BLaER1 (cell line): ENCODE data around the gene MCTS1.

ENCODE experiments used
- H3K27ac ChIP-seq: shearing (Covaris generic); formaldehyde crosslinking; 2 replicates; pipeline ENCODE4 v1.8.1; 2022
- H3K27me3 ChIP-seq: shearing (Covaris generic); formaldehyde crosslinking; 2 replicates; pipeline ENCODE4 v1.8.1; 2022
- H3K36me3 ChIP-seq: shearing (Covaris generic); formaldehyde crosslinking; 2 replicates; pipeline ENCODE4 v1.8.1; 2022
- H3K4me1 ChIP-seq: shearing (Covaris generic); formaldehyde crosslinking; 2 replicates; pipeline ENCODE4 v1.8.1; 2022
- H3K4me2 ChIP-seq: shearing (Covaris generic); formaldehyde crosslinking; 2 replicates; pipeline ENCODE4 v1.8.1; 2022
- H3K4me3 ChIP-seq: shearing (Covaris generic); formaldehyde crosslinking; 2 replicates; pipeline ENCODE4 v1.8.1; 2022
- H3K9ac ChIP-seq: shearing (Covaris generic); formaldehyde crosslinking; 2 replicates; pipeline ENCODE4 v1.8.1; 2022
- H3K9me3 ChIP-seq: shearing (Covaris generic); formaldehyde crosslinking; 2 replicates; pipeline ENCODE4 v1.8.1; 2022
- H4K20me1 ChIP-seq: shearing (Covaris generic); formaldehyde crosslinking; 2 replicates; pipeline ENCODE4 v1.8.1; 2022
- Cebpa-rat ChIP-seq: shearing (Covaris generic); IDR thresholded peaks from 2 replicates; pipeline ENCODE4 v1.8.1; 2022

The MCTS1 gene, protein sequence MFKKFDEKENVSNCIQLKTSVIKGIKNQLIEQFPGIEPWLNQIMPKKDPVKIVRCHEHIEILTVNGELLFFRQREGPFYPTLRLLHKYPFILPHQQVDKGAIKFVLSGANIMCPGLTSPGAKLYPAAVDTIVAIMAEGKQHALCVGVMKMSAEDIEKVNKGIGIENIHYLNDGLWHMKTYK

DNA sequence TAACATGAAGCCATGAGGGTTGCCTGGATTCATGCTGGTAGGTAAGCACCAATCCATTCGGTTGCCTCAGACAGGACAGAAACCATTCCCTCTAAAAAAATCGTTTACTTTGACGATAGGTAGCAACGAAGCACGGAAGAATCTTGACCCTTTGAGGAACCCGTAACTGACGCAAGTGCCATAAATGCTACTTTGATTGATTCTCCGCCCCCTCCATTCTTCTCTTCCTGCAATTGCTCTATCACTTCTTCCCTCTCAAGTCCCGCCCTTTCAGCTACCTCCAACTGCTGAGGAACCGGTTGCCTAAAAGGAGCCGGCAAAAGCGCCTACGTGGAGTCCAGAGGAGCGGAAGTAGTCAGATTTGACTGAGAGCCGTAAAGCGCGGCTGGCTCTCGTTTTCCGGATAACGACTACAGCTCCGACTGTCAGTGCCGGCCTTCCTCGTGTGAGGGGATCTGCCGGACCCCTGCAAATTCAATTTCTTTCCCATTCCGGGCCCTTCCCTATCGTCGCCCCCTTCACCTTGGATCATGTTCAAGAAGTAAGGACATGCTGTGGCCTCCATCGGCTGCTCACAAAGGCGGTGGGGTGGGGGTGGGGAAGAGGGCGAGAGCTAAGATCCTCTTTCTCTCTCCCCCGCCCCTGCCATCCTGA is at the start of gene MCTS1:
Gene MCTS1, plus strand, starts transcription at position 395 of the 654 bp plus-strand sequence. Its CDS starts 136 bp downstream, at position 531.
- Histone ChIP-seq H4K20me1 (no peaks in the 10 kb centered on the region), H3K27me3 (no peaks in the 10 kb centered on the region), H3K4me1 (peaks cover 11% of the 10 kb centered on the region; the same call in 1 of the 2 replicates), H3K9me3 (no peaks in the 10 kb centered on the region), H3K27ac (peak within 1 kb of the TSS; percentile 83), H3K9ac (peak within 1 kb of the TSS; percentile 82), H3K4me3 (peak within 1 kb of the TSS; percentile 72), H3K4me2 (peak within 1 kb of the TSS; percentile 81), H3K36me3 (peaks cover 12% of the 10 kb centered on the region)
- TF ChIP-seq Cebpa-rat: no peak

DNA sequence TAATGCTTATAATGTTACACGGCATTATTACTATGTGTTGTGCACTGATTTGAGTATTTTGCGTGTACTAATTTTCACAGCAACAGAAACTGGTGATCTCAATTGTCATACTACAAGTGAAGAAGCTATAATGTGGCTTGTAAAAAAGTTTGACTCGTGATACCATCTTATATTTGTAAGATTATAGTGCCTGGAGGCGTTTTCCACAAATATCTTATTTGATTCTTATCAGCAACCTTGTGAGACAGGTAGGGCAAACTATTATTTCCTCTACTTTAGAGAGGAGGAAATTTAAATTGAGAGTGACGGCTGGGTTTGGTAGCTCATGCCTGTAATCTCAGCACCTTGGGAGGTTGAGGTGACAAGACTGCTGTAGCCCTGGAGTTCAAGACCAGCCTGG is 47.6 kb upstream of the MCTS1 start:
- Histone ChIP-seq H3K4me2 (no peak overlapping the region), H3K27me3 (no peaks in the 10 kb centered on the region), H3K4me1 (peaks cover 10% of the 10 kb centered on the region; the same call in 1 of the 2 replicates), H3K36me3 (peaks cover 21% of the 10 kb centered on the region), H4K20me1 (no peaks in the 10 kb centered on the region), H3K4me3 (no peak overlapping the region), H3K9ac (no peak overlapping the region), H3K27ac (no peak overlapping the region), H3K9me3 (no peaks in the 10 kb centered on the region)
- TF ChIP-seq Cebpa-rat: no peak

DNA sequence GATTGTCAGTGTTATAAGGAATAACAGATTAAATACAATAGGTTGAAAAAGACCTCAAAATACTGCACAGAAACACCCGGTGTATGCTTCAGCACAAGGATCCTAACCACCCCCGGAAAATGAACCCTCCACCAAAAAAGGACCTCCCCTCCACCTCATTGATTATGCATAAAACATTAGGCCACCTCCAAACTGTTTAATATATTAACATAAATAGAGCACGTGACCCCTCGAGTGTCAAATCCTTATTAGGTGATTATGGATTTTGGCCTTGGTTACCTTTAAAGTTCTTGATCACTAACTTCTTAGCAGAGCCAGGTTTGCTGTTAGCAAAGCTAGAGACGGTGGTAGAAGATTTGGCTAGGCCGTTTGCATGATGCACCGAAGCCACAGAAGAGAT is 44.1 kb upstream of the MCTS1 start:
- no peaks in the 10 kb centered on the region for H4K20me1 ChIP-seq
- H3K9ac ChIP-seq: peak overlapping the region; percentile 85
- peak overlapping the region; percentile 71 for H3K4me3 ChIP-seq
- H3K36me3 ChIP-seq: peaks cover 12% of the 10 kb centered on the region
- no peaks in the 10 kb centered on the region for H3K9me3 ChIP-seq
- H3K4me2 ChIP-seq: peak overlapping the region; percentile 69
- TF ChIP-seq Cebpa-rat: no peak
- no peaks in the 10 kb centered on the region for H3K27me3 ChIP-seq
- peaks cover 18% of the 10 kb centered on the region for H3K4me1 ChIP-seq
- H3K27ac ChIP-seq: 0 out of 2 replicates have a peak overlapping the region, but pooled peaks have one; percentile 90

DNA sequence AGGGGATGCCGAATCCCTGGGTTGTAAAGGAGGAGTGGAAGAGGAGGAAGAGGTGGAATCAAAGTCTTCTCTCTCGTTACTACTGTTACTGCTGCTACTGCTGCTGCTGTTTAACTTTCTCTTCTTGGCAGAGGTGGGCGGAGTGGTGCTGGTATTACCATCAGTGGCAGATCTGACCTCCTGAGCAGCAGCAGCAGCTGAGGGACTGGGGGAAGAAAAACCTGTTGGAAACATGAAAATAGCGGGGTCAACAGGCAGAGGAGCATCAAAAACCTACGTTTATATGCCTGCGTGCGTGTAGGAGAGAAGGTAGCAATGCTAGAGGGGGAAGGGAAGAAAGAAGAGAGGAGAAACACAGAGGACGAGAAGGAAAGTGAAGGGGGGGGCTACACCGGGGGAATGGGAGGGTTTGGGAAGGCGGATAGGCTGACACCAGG is 43.5 kb upstream of the MCTS1 start:
- Histone ChIP-seq H3K9ac (peak overlapping the region; percentile 85), H3K27me3 (no peaks in the 10 kb centered on the region), H3K4me1 (peaks cover 24% of the 10 kb centered on the region), H3K9me3 (no peaks in the 10 kb centered on the region), H3K4me2 (peak overlapping the region; percentile 69), H3K36me3 (peaks cover 11% of the 10 kb centered on the region), H3K4me3 (peak overlapping the region; percentile 71), H3K27ac (peak overlapping the region; percentile 90), H4K20me1 (no peaks in the 10 kb centered on the region)
- TF ChIP-seq Cebpa-rat: no peak

DNA sequence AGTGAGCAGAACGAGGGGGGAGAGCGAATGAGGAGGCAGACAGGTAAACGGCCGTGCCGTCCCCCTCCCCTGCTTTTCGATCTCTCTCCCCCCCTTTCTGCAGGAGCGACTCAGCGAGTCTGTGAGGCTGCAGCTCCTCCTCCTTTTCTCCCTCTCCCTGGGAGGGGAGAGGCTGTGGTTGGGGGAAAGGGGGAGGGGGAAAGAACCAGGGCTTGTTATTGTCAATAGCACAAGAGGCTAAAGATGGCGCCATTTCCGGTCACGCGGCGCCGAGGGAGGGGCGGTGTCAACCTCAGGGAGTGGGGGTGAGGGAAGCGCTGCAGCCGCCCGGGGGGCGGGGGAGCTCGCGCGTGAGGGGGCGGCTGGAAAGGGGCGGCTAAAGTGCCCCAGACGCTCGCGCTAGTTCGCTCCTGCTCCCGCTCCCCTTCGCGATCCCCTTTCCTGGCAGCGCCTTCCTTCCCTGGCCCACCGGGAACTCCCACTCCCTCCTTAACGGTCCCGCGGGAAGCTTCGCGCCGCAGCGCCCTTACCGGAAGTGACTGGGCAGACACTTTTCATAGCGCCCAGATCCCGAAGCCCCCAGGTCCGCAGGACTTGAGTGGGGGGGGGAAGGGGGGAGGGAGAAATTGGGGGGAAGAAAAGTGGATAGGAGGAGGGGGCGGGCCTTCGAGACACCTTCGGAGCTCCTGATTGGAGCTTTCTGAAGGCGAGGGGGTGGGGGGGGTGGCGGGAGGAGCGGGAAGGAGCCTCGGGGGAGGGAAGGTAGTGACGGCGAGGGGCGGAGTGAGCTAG is 42.9 kb upstream of the MCTS1 start, which contains the start of gene CUL4B:
Gene CUL4B, minus strand, starts transcription at position 121 of the 792 bp plus-strand sequence. CDS start 324 bp downstream, outside the sequence.
- peak within 1 kb of the TSS; percentile 72 for H3K4me2 ChIP-seq
- H3K27me3 ChIP-seq: no peaks in the 10 kb centered on the region
- TF ChIP-seq Cebpa-rat: no peak
- peak within 1 kb of the TSS; percentile 85 for H3K9ac ChIP-seq
- H4K20me1 ChIP-seq: no peaks in the 10 kb centered on the region
- peaks cover 24% of the 10 kb centered on the region for H3K4me1 ChIP-seq
- peaks cover 5% of the 10 kb centered on the region for H3K36me3 ChIP-seq
- peak within 1 kb of the TSS; percentile 90 for H3K27ac ChIP-seq
- H3K9me3 ChIP-seq: no peaks in the 10 kb centered on the region
- peak within 1 kb of the TSS; percentile 71 for H3K4me3 ChIP-seq

DNA sequence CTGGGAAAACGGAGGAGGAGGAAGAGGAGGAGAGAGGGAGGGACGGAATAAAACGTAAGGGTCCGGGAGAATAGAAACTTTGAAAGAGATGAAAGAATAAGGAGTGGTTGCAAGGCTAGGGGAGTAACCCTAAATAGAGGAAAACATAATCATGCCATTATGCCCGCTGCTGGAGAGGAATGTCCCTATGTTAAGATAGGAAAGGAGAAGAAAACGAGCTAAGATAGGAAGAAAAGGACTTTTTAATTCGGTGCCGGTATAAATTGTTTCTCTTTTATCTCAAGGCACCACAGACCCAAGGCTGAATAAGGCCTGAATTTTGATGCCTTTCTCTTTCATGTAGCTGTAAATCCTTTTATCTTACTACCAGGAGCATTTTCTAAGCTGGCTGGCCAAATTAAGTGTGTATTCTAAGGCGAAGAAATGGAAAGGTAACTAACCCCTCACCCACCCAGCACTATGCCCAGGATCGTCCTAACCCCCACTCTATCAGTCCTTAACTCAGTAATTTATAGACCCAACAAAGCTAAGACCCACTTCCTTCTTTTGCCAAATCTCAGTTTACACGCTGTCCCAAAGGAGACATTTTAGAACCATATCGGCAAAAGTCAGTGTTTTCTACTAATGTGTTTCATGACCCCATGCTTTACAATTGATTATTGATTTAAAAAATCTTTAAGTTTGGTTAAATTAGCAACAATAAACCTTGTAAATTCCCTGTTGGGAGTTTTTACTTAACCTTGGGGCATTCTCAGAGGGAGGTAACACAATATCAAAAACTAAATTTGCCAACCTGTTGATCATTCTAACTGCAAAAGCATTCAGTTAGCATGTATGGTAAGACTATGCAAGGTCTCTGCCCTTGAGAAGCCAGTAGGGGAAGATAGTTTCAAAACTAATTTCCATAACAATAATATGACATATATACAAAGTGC is 42.0 kb upstream of the MCTS1 start:
- TF ChIP-seq Cebpa-rat: no peak
- Histone ChIP-seq H3K27ac (peak overlapping the region; percentile 67), H3K4me2 (peak overlapping the region; percentile 72), H3K36me3 (no peaks in the 10 kb centered on the region; the same call in 1 of the 2 replicates), H3K4me1 (peaks cover 24% of the 10 kb centered on the region), H3K4me3 (peak overlapping the region; percentile 71), H3K27me3 (no peaks in the 10 kb centered on the region), H3K9ac (peak overlapping the region; percentile 68), H4K20me1 (no peaks in the 10 kb centered on the region), H3K9me3 (no peaks in the 10 kb centered on the region)

DNA sequence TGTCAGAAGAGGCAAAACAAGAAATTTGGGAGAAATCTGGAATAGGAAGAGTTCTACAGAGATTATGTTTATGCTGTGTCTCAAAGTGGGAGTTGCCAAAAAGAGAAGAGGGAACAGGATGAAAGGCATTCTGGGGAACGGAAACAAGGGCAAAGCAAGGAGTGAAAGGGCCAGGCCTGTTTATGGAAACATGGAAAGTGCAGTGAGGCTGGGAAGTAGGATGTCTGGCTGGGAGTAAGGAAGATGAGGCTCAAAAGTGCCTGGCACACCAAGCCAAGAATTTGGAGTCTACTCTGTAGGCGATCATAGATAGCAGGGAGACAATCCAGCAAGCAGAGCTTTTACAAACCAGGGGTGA is 41.4 kb upstream of the MCTS1 start:
- Histone ChIP-seq H3K4me1 (peaks cover 22% of the 10 kb centered on the region), H3K27ac (no peak overlapping the region), H4K20me1 (no peaks in the 10 kb centered on the region), H3K4me2 (no peak overlapping the region), H3K9me3 (no peaks in the 10 kb centered on the region), H3K4me3 (no peak overlapping the region), H3K9ac (no peak overlapping the region), H3K27me3 (no peaks in the 10 kb centered on the region), H3K36me3 (no peaks in the 10 kb centered on the region)
- no peak for TF ChIP-seq Cebpa-rat

DNA sequence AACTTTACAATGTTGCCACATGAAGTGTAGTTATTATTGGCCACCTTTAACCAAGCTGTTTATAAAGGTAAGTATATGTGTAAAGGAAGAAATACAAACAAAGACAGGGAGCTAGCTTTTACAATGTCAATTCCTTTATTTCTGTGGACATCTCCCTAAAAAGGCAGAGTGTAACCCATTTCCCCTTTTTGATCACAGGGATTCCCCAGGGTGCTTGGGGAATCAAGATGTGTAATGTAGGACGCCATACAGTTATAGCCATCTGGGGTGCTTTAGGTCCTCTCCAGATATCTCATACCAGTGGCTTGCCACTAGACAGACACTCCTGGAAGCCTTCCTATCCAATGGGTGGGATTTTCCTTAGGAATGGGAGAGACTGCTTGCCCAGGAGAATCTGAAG is 39.0 kb upstream of the MCTS1 start:
- H3K4me1 ChIP-seq: peaks cover 14% of the 10 kb centered on the region
- peak overlapping the region; percentile 39 for H3K4me2 ChIP-seq
- H3K27ac ChIP-seq: no peak overlapping the region
- no peaks in the 10 kb centered on the region for H3K27me3 ChIP-seq
- no peak overlapping the region for H3K9ac ChIP-seq
- no peak for TF ChIP-seq Cebpa-rat
- no peaks in the 10 kb centered on the region for H4K20me1 ChIP-seq
- H3K4me3 ChIP-seq: no peak overlapping the region
- H3K36me3 ChIP-seq: no peaks in the 10 kb centered on the region
- no peaks in the 10 kb centered on the region for H3K9me3 ChIP-seq

DNA sequence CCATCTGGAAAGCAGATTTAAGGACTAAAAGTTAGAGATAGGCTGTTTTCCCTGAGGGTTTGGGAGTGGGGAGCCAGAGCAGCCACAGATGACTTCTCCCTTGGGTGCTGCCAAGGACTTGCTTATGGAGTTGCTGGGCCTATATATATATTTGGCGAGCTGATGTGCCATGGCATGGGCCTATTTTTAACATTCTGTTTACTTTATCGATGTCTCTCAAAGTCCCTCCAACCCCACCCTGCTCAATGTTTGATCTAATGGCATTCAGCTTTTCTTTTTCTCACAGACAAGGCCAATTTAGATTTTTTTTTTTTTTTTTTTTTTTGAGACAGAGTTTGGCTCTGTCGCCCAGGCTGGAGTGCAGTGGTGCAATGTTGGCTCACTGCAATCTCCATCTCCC is 37.1 kb upstream of the MCTS1 start:
- Histone ChIP-seq H3K9me3 (no peaks in the 10 kb centered on the region), H3K4me2 (no peak overlapping the region), H3K27ac (no peak overlapping the region), H3K27me3 (no peaks in the 10 kb centered on the region), H3K9ac (no peak overlapping the region), H3K36me3 (no peaks in the 10 kb centered on the region), H4K20me1 (no peaks in the 10 kb centered on the region), H3K4me1 (peaks cover 13% of the 10 kb centered on the region), H3K4me3 (no peak overlapping the region)
- TF ChIP-seq Cebpa-rat: no peak
